Measurements from ENCODE around the gene ASS1.

Gene ASS1

DNA sequence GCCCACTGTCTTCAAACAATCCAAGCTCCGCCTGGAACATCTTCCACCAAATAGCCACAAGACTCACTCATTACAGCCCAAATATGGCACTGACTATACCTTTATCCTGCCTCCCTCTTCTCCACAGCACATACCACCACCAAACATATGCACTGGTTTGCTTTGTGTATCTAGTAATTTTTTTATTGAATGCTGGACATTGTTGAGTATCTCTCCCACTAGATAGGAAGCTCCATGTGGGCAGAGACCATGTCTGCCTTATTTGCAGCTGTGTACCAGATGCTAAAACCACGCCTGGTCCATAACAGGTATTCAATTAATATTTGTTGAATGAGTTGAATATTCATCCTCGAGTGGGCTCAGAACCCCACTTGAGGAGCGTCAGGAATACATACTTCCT, 67.4 kb downstream of the ASS1 start:
- DNase-seq = no peak
- TF ChIP-seq POLR2A (IDR thresholded peaks at IDR 0.05; ENCODE audit: low read length) (no peak), GATA1 (IDR thresholded peaks at IDR 0.05; ENCODE audit: low read depth, low read length) (no peak)

DNA sequence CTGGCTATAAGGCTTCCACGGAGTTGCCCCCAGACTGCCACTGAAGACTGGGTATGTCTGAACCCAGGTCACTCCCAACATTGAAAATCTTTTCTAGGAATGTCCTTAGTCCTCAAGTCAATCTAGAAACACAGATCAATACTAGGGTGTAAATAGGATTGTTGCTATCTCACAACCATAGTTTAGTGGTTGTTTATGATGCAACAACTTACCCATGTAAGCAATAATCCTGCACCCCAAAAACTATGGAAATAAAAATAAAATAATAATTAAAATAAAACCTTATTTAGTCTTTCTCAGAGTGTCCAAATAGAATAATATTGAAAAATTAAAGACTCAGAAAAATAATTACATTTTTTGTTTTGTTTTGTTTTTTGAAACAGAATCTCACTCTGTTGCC, 68.3 kb downstream of the ASS1 start:
- DNase-seq = no peak
- no peak for TF ChIP-seq GATA1 (IDR thresholded peaks at IDR 0.05; ENCODE audit: low read depth, low read length)
- TF ChIP-seq POLR2A (IDR thresholded peaks at IDR 0.05; ENCODE audit: low read length) = no peak

DNA sequence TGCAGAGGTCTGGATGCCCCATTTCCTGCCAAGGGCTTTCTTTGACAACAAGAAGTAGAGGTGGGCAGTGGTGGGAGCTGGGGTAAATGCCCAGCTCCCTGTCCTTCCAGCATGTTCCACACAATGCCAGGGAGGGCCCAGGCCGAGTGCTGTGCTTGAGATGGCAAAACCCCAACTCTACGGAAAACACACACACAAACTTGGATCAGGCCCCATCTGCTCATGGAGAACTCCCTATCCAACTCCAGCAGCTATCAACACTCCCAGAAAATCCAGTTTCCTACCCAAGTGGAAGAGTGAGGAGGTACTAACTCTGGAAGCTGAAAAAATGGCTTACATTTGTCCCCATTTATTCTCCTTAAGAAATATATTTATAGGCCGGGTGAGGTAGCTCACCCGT, 73.5 kb downstream of the ASS1 start:
- no peak for DNase-seq
- TF ChIP-seq GATA1 (IDR thresholded peaks at IDR 0.05; ENCODE audit: low read depth, low read length) = no peak
- no peak for TF ChIP-seq POLR2A (IDR thresholded peaks at IDR 0.05; ENCODE audit: low read length)

DNA sequence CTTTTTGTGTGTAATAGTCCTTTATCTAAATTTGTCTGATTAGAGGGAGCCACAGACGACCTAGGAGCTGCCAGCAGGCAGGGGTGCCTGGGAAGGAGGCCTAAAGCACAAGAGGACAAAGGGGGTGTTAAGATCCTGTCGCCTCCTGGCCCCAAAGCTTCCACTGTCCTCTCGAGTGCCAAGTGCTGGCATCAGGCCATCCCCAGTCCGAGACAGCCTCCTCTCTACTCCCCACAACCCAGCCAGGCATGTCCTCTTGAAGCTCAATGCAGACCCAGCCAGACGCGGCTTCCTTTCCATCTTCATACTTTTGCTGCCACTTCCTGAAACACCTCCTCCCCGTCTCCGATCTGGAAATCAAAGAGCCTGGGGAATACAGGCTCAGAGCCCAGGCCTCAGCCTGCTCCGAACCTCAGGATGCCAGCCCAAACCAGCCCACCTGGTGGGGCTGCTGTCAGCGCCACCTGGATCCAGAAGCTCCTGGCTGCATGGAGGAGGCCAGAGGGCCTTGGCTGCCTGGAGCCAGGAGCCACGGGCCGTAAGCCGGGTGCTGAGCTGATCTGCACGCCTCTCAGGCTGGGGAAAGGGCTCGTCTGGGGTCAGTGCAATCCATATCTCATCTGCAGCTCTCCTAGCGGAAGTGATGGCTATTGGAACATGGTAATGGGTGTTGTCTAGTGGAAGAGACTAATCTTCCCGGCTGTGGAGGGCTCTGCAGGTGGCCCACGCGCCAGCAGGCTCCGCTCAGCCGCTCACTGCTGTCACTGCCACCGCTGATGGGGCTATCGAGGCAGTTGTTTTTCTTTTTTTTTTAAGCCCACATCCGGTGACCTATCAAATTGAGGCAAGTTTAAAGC, 74.4 kb downstream of the ASS1 start:
- DNase-seq = no peak
- TF ChIP-seq POLR2A (IDR thresholded peaks at IDR 0.05; ENCODE audit: low read length) = no peak
- TF ChIP-seq GATA1 (IDR thresholded peaks at IDR 0.05; ENCODE audit: low read depth, low read length) = no peak

DNA sequence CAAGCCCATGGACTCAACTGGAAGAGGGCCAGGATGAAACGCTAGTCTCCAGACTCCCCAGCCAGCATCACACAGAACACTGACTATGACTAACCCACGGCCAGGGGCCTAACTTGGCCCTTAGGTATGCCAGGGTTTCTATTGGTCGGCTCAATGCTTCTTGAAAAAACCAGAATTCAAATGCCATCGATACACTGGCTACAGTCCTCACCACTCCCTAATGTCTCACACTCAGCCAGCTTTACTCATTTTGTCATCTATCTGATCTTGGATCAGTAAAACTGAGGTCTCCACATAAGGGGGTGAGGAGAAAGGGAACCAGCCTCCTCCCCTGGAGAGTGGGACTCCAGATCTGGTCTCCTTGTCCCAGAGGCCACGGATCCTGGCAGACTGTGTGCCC, 75.2 kb downstream of the ASS1 start:
- DNase-seq = no peak
- TF ChIP-seq GATA1 (IDR thresholded peaks at IDR 0.05; ENCODE audit: low read depth, low read length) (no peak), POLR2A (IDR thresholded peaks at IDR 0.05; ENCODE audit: low read length) (no peak)

DNA sequence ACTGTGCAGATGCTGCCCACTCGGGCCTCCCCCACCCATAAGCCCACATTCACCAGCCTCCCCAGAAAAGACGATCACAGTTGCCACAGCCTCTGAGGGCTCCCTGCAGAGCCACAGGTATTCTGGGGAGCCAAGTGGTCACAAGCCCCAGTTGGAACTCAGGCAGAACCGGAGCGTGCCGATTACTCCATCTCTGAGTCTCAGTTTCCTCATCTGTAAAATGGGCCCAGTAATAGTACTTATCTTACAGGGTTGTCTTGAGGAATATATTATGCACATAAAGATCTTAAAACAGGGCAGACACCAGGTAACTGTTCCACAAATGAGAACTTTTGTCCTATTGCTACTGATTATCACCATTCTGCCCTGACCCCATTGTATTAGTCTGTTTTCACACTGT, 77.0 kb downstream of the ASS1 start:
- DNase-seq = no peak
- TF ChIP-seq POLR2A (IDR thresholded peaks at IDR 0.05; ENCODE audit: low read length) (peak; percentile 17), GATA1 (IDR thresholded peaks at IDR 0.05; ENCODE audit: low read depth, low read length) (no peak)

DNA sequence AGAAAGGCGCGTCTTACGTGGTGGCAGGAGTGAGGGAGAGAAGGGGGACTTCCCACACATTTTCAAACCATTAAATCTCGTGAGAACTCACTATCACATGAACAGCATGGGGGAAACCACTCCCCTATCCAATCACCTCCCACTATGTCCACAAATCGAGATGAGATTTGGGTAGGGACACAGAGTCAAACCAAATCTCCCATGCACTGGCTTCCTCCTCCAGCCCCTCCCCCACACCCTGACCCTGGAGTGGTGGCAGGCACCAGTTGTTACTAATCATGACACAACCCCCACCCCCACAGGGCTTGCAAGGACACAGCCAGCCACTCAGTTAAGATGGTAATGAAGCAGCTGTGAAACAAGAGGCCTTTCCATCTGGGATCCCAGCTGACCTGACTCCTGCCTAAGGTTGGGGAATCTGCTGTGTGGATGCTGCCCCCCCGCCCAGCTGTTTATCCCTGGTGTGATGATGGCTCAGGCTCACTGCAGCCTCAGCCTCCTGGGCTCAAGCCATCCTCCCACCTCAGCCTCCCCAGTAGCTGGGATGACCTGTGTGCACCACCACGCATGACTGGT, 77.6 kb downstream of the ASS1 start:
- no peak for TF ChIP-seq POLR2A (IDR thresholded peaks at IDR 0.05; ENCODE audit: low read length)
- TF ChIP-seq GATA1 (IDR thresholded peaks at IDR 0.05; ENCODE audit: low read depth, low read length) = no peak
- no peak for DNase-seq

DNA sequence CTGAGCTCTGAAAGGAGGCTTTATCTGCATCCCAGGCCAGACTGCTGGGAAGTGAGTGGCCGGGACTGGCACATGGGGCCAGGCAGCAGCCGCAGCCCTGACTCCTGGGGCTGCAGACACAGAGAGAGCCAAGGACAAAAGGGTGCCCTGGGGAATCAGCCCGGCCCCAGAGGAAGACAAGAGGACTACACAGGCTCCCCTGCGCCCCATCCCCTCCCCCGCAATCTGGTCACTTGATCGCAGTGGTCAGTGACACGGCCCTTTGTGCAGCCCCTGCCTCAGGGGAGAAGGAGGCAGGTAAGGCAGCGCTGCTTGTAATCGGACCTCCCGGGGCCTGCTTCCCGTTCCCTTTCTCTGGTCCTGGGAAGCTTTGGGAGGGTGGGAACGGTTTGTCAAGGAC, 79.2 kb downstream of the ASS1 start:
- DNase-seq = no peak

DNA sequence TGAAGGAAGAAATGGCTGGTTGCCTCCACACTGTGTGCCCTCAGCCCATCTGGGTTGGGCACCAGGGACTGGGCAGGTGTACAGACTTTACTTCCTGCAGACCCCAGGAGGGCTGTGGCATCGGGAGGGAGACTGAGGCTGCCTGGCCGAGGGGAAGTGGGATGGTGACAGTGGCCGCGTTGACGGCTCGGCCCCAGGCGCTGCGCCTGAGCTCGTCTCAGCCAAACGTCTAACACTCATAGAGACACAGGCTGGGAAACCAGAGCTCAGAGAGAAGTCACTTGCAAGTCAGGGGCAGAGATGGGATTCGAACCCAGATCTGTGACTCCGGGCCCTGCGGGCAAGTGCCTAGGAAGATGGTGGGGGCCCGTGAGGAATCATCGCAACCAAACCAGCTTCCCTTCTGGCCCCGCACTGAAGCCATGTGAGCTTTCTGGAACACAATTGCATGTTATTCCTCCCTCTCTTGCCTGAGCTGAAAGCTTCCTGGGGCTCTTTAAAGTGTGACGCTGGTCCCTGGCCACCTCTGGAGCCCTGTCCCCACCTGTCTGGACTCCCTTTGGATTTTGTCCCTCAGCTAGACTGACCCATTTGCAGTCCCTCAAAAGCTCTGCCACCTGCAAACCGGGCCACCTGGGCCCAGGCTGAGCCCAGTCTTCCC, 81.6 kb downstream of the ASS1 start:
- TF ChIP-seq POLR2A (IDR thresholded peaks at IDR 0.05; ENCODE audit: low read length) = no peak
- TF ChIP-seq GATA1 (IDR thresholded peaks at IDR 0.05; ENCODE audit: low read depth, low read length) = no peak
- no peak for DNase-seq

More for the DNA sequence above, 79.2 kb downstream of the ASS1 start:
- no peak for TF ChIP-seq GATA1 (IDR thresholded peaks at IDR 0.05; ENCODE audit: low read depth, low read length)
- TF ChIP-seq POLR2A (IDR thresholded peaks at IDR 0.05; ENCODE audit: low read length) = no peak

DNA sequence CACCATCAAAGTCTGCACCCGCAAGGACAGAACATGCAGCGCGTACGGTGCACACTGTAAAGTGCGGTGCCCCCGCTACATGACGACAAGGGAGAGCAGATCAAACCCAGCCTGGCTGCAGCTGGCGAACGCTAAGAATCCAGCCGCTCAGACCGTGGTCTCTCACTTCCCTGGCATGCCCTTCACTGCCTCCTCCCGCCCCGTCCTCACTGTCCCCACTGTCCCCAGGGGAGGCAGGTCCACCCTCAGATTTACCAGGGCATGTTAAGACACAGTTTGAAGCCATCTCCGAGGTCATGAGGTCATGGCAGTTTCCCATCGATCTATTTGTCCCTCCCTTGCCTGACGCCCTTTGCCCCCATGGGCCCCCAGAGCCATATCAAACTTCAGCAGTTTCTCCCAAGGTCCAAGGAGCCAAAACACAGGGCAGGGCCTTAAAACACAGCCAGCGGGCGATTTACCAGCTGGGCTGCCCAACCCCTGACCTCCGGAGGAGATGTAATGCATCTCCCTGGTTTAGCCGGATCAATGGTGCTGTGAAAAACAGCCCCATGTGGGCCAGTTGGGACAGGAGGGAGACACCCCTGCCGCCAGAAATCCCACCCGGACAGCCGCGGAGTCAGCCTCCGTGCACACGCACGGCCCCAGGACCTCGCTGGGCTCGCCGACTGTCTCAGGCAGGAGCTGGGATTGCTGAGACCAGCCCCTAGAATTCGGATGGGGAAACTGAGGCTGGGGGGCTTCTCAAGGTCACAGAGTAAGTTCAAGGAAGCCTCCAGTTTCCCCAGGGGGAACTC, 82.3 kb downstream of the ASS1 start:
- TF ChIP-seq POLR2A (IDR thresholded peaks at IDR 0.05; ENCODE audit: low read length) = peak; percentile 10
- no peak for TF ChIP-seq GATA1 (IDR thresholded peaks at IDR 0.05; ENCODE audit: low read depth, low read length)
- DNase-seq = no peak

DNA sequence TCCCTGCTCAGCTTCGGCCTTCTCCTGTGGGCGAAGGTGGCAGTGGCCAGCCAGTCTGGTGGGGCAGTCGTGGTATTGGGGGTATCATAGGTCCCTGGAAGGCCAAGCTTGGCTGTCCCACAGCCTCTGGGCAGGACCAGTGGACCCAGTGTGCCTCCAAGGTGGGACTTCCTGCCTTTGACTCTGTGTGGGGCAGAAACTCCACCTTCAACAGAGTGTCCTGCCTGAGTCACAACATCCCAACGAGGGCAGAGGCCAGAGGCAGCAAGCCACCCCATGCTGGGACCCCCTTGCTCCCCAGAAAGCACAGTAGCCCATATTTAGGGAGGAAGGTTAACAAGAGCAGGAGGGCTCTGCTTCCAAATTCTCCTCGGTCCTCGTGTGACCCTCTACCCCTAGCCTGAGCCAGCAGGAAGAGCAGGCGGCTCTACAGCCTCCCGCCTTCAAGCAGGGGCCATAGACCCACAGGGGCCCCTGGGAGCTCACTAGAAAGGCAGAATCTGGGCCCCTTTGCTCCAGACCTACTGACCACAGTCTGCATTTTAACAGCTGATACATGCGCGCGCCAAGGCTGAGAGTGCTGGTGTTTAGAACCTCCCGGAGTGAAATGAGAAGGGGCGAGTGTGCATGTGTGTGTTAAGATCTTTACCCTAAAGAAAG, 83.0 kb downstream of the ASS1 start:
- DNase-seq = no peak
- TF ChIP-seq POLR2A (IDR thresholded peaks at IDR 0.05; ENCODE audit: low read length) (no peak), GATA1 (IDR thresholded peaks at IDR 0.05; ENCODE audit: low read depth, low read length) (no peak)

DNA sequence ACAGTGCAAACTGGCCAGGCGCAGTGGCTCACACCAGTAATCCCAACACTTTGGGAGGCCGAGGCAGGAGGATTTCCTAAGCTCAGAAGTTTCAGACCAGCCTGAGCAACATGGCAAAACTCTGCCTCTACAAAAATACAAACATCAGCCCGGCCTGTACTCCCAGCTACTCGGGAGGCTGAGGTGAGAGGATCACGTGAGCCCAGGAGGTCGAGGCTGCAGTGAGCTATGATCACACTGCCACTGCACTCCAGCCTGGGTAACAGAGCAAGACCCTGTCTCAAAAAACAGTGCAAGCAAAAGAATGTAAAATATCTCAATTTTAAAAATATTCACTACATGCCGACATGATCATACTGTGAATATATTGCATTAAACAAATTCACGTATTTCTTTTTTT, 83.9 kb downstream of the ASS1 start:
- TF ChIP-seq POLR2A (IDR thresholded peaks at IDR 0.05; ENCODE audit: low read length) = no peak
- no peak for TF ChIP-seq GATA1 (IDR thresholded peaks at IDR 0.05; ENCODE audit: low read depth, low read length)

DNA sequence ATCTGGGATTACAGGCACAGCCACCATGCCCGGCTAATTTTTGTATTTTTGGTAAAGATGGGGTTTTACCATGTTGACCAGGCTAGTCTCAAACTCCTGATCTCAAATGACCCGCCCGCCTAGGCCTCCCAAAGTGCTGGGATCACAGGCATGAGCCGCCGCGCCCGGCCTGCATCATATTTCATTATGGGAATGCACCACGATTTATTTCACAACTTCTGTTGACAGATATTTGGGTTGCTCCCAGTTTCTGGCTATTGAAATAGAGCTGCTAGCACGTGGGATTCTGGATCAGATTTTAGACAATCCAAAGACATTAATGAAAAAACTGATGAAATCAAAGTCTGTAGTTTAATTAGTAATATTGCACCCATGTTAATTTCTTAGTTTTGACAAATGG, 86.2 kb downstream of the ASS1 start:
- DNase-seq = no peak
- TF ChIP-seq POLR2A (IDR thresholded peaks at IDR 0.05; ENCODE audit: low read length) (no peak), GATA1 (IDR thresholded peaks at IDR 0.05; ENCODE audit: low read depth, low read length) (no peak)

More for the DNA sequence above, 83.9 kb downstream of the ASS1 start:
- DNase-seq = no peak
